Measurements from ENCODE around the gene CELF5.

The CELF5 gene

DNA sequence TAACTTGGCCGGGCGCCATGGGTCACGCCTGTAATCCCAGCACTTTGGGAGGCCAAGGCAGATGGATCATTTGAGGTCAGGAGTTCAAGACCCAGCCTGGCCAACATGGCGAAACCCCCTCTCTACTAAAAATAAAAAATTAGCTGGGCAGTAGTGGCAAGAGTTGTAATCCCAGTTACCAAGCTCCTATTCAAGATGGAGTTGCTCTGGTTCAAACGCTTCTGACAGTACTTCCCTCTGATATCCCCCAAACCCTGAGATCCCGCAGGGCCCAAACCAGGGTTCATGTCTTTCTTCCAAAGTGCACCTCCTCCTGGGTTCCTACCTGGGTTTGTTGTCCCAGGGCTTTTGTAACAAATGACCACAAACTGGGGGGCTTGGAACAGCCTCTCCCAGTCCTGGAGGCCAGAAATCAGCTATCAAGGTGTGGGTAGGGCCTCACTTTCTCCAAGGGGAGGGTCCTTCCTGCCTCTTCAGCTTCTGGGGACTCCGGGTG lies 13.7 kb downstream of the CELF5 start:
- DNase-seq (ENCODE audit: low read depth in 3 of 3, low spot score in 1 of 3): no peak

DNA sequence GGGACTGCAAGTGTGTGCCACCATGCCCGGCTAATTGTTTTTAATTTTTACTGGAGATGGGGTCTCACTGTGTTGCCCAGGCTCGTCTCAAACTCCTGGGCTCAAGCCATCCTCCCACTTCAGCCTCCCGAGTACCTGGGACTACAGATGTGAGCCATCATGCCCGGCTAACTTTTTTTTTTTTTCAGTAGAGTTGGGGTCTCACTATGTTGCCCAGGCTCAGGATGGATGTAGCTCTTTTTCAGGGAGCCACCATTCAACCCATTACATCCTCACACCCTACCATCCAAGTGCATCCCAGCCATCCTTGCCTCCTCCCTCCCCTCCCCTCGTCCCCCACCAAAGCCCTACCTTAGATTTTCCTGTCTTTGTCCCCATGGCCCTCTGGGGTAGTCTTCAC lies 14.9 kb downstream of the CELF5 start:
- no peak for DNase-seq (ENCODE audit: low read depth in 3 of 3, low spot score in 1 of 3)

DNA sequence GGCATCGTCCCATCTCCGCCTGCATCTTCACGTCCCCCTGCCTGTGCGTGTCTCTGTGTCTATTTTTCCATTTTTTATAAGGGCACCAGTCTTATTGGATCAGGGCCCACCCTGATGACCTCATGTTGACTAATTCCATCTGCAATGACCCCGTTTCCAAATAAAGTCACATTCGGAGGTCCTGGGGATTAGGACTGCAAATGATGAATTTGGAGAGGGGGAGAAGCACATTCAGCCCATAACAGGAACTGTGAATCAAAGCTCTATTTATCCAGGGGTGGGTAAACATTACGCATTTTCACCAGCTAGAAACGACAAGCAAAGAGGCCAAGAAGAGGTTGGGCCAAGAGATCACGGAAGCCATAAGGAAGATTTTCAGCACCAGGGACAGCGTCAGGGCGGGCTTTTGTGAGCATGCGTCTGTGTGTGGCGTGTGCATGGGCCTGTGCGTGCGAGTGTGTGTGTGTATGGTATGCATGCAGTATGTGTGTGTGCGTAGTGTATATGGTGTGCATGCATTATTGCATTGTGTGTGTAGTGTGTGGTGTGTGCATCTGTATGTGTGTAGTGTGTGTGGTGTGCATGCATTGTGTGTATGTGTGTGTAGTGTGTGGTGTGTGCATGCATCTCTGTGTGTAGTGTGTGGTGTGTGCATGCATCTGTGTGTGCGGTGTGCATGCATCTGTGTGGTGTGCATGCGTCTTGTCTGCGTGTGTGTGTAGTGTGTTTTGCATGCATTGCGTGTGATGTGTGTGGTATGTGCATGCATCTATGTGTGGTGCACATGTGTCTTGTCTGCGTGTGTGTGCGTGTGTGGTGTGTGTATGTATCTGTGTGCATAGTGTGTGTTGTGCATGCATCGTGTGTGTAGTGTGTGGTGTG lies 19.6 kb downstream of the CELF5 start:
- peak in 1 of 3 donors; percentile 33 for DNase-seq (ENCODE audit: low read depth in 3 of 3, low spot score in 1 of 3)

DNA sequence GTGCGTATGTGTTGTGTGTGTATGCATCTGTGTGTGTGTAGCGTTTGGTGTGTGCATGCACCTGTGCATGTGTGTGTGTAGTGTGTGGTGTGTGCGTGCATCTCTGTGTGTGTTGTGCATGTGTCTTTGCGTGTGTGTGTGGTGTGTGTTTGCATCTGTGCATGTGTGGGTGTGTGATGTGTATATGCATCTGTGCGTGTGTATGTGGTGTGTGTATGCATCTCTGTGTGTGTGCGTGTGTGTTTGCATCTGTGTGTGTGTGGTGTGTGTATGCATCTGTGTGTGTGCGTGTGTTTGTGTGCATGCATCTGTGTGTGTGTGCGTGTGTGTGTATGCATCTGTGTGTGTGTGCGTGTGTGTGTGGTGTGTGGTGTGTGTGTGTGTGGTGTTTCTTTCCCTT lies 20.6 kb downstream of the CELF5 start:
- DNase-seq (ENCODE audit: low read depth in 3 of 3, low spot score in 1 of 3): no peak

DNA sequence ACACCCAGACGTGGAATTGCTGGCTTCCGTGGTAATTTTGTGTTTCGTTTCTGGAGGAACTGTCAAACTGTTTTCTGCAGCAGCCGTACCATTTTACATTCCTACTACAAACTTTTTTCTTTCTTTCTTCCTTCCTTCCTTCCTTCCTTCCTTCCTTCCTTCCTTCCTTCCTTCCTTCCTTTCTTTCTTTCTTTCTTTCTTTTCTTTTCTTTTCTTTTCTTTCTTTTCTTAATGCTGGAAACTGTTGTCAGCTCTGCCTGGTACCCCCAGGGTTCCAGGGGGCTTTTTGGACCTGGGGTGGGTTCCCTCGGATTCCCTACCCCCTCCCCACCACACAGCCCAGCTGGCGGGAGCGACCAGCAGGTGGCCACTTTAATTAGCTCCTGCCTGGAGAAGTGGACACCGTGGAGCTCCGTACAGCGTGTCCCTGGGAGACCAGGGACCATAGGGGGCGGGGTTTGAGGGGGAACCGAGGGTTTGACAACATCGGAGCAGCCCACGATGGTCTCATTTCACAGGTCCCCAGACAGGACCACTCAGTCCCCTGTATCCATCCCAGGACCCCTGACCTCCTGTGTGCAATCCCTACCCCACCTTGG lies 24.4 kb downstream of the CELF5 start:
- no peak for DNase-seq (ENCODE audit: low read depth in 3 of 3, low spot score in 1 of 3)

DNA sequence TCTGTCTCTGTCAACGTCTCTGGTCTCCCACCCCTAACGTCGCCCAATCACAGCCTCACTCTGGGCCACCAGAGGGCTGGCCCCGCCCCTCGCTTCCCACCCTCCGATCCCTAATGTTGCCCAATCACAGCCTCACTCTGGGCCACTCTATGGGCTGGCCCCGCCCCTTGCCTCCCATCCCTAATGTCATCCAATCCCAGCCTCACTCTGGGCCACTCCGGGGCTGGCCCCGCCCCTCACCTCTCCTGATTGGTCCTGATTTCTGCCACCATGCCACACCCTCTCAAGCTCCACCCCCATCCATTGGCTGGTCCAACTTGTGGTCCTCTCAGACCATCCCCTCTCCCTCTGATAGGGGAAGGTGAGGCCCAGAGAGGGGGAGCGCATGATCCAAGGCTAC lies 24.9 kb downstream of the CELF5 start:
- DNase-seq (ENCODE audit: low read depth in 3 of 3, low spot score in 1 of 3): no peak

DNA sequence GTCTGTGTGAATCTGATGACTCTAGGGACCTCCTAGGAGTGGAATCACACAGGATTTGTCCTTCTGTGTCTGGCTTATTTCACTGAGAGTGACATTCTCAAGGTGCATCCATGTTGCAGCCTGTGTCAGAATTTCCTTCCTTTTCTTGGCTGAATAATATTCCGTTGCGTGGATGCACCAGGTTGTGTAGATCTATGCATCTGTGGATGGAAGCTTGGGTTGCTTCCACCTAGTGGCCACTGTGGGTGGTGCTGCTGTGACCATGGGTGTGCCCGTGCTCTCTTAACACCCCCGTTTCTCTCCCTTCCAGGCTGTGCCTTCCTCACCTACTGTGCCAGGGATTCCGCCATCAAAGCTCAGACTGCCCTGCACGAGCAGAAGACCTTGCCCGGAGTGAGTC lies 26.2 kb downstream of the CELF5 start:
- DNase-seq (ENCODE audit: low read depth in 3 of 3, low spot score in 1 of 3): peak in 2 of 3 donors; percentile 8 to 34

DNA sequence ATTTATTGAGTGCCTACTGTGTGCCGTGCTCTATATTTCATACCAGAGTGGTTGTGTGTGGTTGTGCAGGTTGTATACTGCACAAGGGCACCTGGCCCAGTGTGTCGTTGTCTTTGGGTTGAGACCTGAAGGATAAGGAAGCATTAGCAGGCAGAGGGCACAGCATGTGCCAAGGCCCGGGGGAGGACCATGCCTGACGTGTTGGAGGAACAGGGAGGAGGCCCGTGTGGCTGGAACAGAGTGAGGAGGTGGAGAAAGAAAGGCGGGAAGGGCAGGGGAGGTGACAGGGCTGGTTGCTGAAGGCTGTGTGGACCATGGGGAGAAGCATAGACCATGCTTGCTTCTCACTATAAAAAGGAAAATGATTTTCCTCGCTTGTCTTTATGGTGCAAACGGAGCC lies 26.8 kb downstream of the CELF5 start:
- DNase-seq (ENCODE audit: low read depth in 3 of 3, low spot score in 1 of 3): no peak

DNA sequence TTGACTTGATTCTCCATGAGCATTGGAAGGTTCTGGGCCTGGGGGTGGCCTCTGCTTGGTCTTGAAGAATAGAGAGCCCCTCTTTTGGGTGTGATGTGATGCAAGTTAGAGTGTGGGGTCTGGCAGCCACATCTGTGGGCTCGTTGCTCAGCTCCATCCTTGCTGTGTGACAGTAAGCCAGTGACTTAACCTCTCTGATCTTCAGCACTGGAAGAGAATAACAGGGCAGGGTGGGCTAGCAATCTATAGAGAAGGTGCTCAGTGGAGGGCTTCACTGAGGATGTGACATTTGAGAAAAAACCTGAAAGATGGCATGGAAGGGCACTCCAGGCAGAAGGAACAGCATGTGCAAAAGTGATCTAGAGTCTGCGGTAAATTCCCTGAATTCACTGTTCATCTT lies 28.2 kb downstream of the CELF5 start:
- DNase-seq (ENCODE audit: low read depth in 3 of 3, low spot score in 1 of 3): no peak

DNA sequence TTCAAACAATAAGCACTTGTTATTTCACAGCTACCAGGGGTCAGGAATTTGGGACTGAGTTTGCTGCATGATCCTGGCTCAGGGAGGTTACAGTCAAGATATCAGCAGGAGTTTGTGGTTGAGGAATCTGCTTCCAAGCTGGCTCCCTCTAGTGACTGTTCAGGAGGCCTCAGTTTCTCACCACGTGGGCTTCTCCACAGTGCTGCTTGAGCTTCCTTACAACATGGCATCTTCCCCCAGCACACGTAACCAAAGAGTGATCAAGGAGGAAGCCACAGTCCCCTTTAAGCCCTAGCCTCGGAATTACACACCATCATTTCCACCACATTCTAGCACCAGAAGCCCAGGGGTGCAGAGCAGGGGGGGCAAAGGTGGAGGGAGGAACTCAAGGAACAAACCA lies 28.8 kb downstream of the CELF5 start:
- no peak for DNase-seq (ENCODE audit: low read depth in 3 of 3, low spot score in 1 of 3)

DNA sequence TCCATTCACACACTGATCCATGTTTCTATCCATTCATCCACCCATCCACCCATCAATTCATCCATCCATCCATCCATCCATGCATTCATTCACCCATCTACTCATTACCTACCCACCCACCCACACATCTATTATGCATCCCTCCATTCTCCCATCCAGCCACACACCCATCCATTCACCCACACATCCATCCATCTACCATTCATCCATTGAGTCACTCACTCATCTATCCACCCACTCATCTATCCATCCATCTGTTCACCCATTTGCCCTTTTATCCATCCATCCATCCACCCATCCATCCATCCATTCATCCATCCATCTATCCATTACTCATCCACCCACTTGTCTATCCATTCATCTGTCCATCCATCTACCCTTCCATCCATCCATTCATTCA lies 30.1 kb downstream of the CELF5 start:
- no peak for DNase-seq (ENCODE audit: low read depth in 3 of 3, low spot score in 1 of 3)

DNA sequence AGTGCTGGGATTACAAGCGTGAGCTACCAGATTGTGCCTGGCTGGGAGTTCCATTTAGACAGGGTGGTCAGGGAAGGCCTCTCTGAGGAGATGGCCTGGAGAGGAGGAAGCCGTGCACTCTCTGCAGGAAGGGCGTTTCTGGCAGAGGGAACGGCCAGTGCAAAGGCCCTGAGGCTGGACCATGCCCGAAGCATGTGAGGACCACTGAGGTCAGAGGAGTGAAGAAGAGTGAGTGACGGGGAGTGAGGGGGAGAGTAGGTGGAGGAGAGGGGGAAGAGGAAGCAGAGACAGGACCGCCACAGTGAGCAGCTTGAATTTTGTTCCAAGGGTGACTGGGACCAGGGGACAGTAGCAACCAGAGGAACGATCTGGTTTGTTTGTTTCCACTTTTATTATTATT lies 32.6 kb downstream of the CELF5 start:
- no peak for DNase-seq (ENCODE audit: low read depth in 3 of 3, low spot score in 1 of 3)

DNA sequence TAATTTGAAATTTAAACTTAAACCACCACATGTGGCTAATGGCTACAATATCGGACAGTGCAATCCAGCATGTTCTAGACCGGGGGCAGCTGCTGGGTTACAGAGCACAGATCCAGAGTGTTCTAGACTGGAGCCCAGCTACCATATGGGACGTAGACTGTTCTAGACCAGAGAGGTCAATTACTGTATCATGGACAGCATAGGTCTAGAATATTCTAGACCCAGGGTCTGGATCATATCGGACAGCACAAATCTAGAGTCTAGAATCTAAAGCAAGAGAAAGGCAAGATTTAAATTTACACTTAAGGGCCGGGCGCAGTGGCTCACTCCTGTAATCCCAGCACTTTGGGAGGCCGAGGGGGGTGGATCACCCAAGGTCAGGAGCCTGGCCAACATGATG lies 37.9 kb downstream of the CELF5 start:
- DNase-seq (ENCODE audit: low read depth in 3 of 3, low spot score in 1 of 3): no peak

DNA sequence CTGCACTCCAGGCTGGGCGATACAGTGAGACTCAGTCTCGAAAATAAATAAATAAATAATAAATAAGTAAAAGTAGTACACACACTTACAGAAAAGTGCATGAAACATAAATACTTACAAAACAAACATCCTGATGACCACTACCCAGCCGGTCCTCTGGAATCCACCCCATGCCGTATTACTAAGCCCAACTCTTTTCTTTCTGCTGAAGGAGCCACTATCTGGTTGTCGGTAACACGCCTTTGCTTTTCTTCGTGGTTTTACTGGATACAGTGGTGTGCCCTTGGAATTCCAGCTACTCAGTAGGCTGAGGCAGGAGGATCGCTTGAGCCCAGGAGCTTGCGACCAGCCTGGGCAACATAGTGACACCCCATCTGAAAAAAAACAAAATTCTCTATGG lies 39.4 kb downstream of the CELF5 start:
- no peak for DNase-seq (ENCODE audit: low read depth in 3 of 3, low spot score in 1 of 3)

DNA sequence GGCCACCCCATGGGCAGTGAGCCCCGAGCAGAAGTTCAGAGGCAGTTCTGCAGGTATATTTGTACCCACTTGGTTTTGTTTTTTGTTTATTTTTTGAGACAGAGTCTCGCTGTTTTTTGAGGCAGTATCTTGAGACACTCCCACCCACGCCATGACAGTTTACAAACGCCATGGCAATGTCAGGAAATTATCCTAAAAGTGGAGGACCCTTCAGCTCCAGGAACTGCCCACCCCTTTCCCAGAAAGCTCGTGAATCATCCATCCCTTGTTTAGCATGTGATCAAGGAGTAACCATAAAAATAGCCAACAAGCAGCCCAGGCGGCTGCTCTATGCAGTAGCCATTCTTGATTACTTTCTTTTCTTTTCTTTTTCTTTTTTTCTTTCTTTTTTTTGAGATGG lies 41.0 kb downstream of the CELF5 start:
- no peak for DNase-seq (ENCODE audit: low read depth in 3 of 3, low spot score in 1 of 3)

DNA sequence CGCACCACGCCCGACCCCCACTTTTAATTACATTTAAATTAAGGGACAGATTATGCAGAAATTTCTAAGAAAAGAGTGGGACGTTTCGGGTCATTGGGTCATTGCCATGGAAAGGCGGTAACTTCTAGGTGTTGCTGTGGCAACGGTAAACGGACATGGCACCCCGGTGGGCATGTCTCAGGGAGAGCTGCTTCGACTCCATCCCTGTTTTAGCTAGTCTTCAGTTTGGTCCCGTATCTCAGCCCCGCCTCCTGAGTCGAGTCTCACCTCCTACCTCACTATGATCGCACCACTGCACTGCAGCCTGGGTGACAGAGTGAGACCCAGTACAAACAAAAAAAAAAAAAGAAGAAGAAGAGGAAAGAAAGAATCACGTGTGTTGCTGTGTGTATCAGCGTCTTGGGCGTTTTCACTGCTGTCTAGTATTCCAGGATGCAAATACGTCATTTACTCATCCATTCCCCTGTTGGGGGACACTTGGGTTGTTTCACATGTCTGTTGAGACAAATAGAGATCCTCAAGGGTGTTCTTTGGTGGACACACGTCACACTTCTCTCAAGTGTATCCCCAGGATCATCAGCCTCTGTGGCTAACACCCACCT lies 41.7 kb downstream of the CELF5 start:
- DNase-seq (ENCODE audit: low read depth in 3 of 3, low spot score in 1 of 3): no peak

DNA sequence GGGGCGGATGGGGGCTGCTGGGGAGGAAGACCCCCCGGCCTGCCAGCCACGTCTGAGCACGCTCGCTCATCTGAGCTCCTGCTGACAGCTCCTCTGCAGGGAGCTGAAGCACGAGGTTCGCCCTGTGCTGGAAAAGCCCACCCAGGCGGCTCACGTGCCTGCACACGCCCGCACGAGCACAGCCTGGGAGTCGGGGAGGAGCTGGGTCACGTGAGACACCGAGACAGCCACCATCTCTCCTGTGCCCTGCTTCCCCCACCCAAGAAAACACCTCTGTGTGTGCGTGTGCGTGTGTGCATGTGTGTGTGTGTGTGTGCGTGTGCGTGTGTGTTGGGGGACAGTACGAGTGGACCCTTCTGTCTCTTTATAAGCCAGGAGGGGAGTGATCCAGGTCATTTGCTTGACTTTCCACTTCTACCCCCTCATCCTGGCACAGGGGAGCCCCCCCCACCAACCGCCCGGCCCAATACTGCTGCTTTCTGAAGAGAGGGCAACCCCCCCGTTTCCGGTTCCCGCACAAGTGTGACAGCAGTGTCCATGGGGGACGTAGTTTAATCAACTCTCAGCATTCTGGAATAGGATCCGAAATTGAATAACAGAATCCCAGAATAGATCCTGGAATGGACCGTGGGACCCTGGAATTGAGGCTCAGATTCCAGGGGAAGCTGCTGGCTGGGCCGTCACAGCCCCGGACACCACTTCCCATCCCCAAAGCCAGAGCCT lies 42.5 kb downstream of the CELF5 start:
- DNase-seq (ENCODE audit: low read depth in 3 of 3, low spot score in 1 of 3): no peak

DNA sequence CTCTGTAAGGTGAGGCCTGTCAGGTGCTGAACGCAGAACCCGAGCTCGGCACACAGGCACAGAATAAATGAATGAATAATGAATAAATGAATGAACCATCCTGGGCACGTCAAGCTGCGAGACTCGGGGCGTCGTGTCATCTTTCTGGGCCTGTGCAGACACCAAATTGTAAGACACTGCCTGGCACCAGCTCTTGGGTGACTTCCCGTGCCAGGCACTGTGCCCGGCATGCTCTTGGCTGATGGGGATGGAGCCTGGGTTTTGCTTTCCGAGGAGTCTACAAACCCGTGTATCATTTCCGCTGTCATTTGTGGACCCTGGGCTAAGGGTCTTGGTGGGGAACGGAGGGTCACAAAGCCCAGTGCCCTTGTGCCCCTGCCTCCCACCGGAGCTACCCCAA lies 43.9 kb downstream of the CELF5 start:
- DNase-seq (ENCODE audit: low read depth in 3 of 3, low spot score in 1 of 3): no peak

DNA sequence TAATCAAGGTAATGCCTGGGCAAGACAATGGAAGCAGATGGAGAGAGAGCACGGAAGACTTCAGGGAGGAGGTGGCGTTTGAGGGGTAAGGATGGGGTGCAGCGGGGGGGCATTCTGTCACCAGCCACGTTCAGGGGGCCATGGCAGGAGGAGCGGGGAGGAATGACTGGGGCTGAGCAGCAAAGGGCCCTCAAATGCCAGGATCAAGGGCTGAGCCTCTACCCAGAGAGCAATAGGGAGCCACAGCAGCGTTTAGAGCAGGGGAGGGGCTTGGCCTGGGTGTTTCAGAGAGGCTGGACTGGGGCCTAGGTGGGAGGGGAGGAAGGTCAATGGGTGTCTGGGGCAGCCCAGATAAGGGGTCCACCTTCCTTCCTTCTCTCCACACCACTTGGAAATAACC lies 44.3 kb downstream of the CELF5 start:
- no peak for DNase-seq (ENCODE audit: low read depth in 3 of 3, low spot score in 1 of 3)

DNA sequence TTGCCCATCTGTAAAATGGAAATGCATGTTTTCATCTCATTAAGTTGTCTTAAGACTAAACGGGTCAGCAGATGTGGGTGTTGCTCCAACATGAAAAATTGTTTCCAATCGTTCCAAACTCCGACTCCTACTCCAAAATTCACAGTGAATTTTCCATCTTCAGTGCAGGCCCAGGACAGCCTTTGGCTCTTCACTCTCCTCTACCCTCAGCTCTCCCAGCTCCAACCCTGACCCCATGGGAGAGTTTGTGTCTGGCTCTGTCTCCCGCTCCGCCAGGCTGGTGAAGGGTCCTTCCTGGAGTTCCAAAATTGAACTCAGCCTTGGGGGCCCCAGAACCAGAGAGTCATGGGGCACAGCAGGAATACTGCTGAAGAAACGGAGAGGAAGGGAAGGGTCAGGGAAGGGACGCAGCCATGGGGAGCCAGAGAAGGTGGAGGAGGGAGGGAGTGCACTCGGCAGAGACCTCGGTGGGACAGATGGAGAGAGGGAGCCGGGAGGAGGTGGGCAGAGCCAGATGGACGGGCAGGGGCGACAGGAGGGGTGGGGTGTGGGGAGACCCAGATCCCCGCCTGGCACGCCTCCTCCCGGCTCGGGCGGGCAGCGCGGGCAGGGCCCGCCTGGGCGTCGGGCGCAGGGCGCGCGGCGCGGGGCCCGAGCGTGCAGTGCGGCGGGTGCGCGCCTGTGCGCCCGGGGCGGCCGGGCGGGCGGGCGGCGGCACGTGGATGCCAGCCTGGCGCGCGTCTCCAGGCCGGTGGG lies 45.6 kb downstream of the CELF5 start:
- DNase-seq (ENCODE audit: low read depth in 3 of 3, low spot score in 1 of 3): no peak

DNA sequence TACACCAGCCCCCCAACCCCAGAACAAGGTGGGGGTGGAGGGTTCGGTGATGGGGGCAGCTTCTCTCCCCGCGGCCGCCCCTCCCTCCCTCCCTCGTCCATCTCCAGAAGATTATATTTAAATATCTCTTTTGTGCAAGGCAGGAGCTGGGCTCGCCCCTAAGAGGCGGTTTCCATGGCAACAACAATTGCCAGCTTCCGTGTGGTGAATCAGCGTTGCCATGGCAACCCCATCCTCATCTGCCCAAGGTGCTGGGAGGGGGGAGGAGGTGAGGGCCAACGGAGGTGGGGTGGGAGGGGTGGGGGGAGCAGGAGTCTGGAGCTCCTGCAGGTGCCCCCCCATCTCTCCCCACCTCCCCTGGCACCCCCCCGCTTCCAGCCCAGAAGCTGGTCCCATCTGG lies 46.4 kb downstream of the CELF5 start:
- peak in 1 of 3 donors; percentile 25 for DNase-seq (ENCODE audit: low read depth in 3 of 3, low spot score in 1 of 3)
